Measurements from ENCODE around the gene SACS. TPM values are rescaled to one million over a fixed set of nuclear protein-coding genes. Genes with fewer than 3 reads are reported as not detected.

Gene SACS
- total and polyA plus RNA-seq, 2 donors (not counting 3 experiments of a cell fraction or from before 2014, with no cell fraction given): 14.8 to 72.7 TPM

DNA sequence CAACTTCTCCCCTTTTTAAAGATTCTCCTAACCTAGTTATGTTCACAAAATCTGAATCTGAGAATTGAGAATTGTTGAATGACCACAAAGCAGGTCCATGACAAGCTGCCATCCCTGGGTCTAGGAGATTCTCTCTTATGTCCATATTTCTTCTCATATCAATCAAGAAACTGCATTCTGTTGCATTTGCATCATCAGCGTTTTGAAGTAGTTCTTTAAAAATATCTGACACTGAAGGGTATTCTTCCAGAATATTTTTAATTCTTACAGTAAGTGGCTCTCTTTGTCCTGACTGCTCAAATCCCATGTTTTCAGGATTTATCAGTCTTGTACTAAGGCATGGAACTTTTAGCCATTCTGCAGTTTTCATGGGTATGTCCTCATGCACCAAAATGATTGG is 94.3 kb downstream of the SACS start:
- Histone ChIP-seq H3K9me3 (replicated peaks; ENCODE audit: control insufficient read depth, insufficient read depth, low read length) (no peaks in the 10 kb centered on the region), H3K36me3 (ENCODE audit: control insufficient read depth in 2 of 2, extremely low read depth in 1 of 2, insufficient read depth in 2 of 2, low read length in 2 of 2) (peaks cover 0 to 19% of the 10 kb centered on the region in 2 experiments), H2AFZ (ENCODE audit: low read depth, low read length) (no peak overlapping the region), H3K79me2 (ENCODE audit: control insufficient read depth, insufficient read depth, low read length) (peaks cover 8% of the 10 kb centered on the region), H3K9me1 (replicated peaks; ENCODE audit: control insufficient read depth, extremely low read depth, insufficient read depth, low read length) (no peaks in the 10 kb centered on the region), H3K27me3 (ENCODE audit: control insufficient read depth in 2 of 2, insufficient read depth in 2 of 2, low read length in 2 of 2) (no peaks in the 10 kb centered on the region), H3K4me1 (ENCODE audit: control insufficient read depth, extremely low read depth, insufficient read depth, low read length) (no peaks in the 10 kb centered on the region), H3K4me2 (ENCODE audit: insufficient read depth, low read length) (no peak overlapping the region), H3K4me3 (replicated peaks in 1 of 3; ENCODE audit: insufficient read depth in 1 of 3, low read depth in 1 of 3, low read length in 3 of 3) (no peak overlapping the region), H4K20me1 (replicated peaks; ENCODE audit: control insufficient read depth, extremely low read depth, insufficient read depth, low read length) (no peaks in the 10 kb centered on the region), H3K9ac (replicated peaks; ENCODE audit: extremely low read depth, insufficient read depth, low read length) (no peak overlapping the region), H3K27ac (ENCODE audit: insufficient read depth, low read depth, low read length) (no peak overlapping the region)
- intact Hi-C loops (cut with micrococcal nuclease): no loop called here
- FAIRE-seq (no peak), DNase-seq (ENCODE audit: low read depth, low spot score) (no peak)
- TF ChIP-seq, protein P1, sequence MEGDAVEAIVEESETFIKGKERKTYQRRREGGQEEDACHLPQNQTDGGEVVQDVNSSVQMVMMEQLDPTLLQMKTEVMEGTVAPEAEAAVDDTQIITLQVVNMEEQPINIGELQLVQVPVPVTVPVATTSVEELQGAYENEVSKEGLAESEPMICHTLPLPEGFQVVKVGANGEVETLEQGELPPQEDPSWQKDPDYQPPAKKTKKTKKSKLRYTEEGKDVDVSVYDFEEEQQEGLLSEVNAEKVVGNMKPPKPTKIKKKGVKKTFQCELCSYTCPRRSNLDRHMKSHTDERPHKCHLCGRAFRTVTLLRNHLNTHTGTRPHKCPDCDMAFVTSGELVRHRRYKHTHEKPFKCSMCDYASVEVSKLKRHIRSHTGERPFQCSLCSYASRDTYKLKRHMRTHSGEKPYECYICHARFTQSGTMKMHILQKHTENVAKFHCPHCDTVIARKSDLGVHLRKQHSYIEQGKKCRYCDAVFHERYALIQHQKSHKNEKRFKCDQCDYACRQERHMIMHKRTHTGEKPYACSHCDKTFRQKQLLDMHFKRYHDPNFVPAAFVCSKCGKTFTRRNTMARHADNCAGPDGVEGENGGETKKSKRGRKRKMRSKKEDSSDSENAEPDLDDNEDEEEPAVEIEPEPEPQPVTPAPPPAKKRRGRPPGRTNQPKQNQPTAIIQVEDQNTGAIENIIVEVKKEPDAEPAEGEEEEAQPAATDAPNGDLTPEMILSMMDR (IDR thresholded peaks at IDR 0.05; ENCODE audit: extremely low read depth in 1 of 2, insufficient read depth in 1 of 2, low read depth in 1 of 2, low read length in 2 of 2): no peak
- no peak for TF ChIP-seq JUN (IDR thresholded peaks at IDR 0.05; ENCODE audit: borderline replicate concordance, insufficient read depth, insufficient read length, low read depth)
- no TSS peak for BruUV-seq (replicated peaks)
- dilution Hi-C loops (cut with MboI; ENCODE audit: extremely low pct_ligation_motif_present, low sequenced_read_pairs): no loop called here
- ChIA-PET CTCF (no interaction called here), POLR2A (no interaction called here)

DNA sequence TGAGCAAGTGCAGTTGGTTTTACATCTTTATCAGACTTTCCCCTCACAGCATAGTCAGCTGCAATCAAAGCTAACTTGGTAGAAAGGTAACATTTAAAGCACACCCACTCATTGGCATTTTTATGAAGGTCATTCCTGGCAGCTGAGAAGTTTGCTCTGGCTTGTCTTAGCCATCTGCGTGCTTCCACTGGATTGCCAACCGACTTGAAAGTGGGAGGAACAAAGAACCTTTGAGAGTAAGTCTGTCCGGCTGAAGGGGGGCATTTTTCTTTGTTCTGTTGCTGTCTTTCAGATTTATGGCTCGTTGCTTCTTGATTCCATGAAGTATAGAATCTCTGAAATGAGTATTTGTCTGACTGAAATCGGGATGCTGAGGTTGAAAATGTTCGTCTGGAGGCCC is 103.1 kb downstream of the SACS start:
- Histone ChIP-seq H3K9me3 (replicated peaks; ENCODE audit: control insufficient read depth, insufficient read depth, low read length) (no peaks in the 10 kb centered on the region), H3K4me2 (ENCODE audit: insufficient read depth, low read length) (no peak overlapping the region), H3K27ac (ENCODE audit: insufficient read depth, low read depth, low read length) (no peak overlapping the region), H4K20me1 (replicated peaks; ENCODE audit: control insufficient read depth, extremely low read depth, insufficient read depth, low read length) (no peaks in the 10 kb centered on the region), H3K36me3 (ENCODE audit: control insufficient read depth in 2 of 2, extremely low read depth in 1 of 2, insufficient read depth in 2 of 2, low read length in 2 of 2) (no peaks in the 10 kb centered on the region), H2AFZ (ENCODE audit: low read depth, low read length) (no peak overlapping the region), H3K9ac (replicated peaks; ENCODE audit: extremely low read depth, insufficient read depth, low read length) (no peak overlapping the region), H3K4me3 (replicated peaks in 1 of 3; ENCODE audit: insufficient read depth in 1 of 3, low read depth in 1 of 3, low read length in 3 of 3) (no peak overlapping the region), H3K79me2 (ENCODE audit: control insufficient read depth, insufficient read depth, low read length) (no peaks in the 10 kb centered on the region), H3K27me3 (ENCODE audit: control insufficient read depth in 2 of 2, insufficient read depth in 2 of 2, low read length in 2 of 2) (no peaks in the 10 kb centered on the region), H3K9me1 (replicated peaks; ENCODE audit: control insufficient read depth, extremely low read depth, insufficient read depth, low read length) (no peaks in the 10 kb centered on the region), H3K4me1 (ENCODE audit: control insufficient read depth, extremely low read depth, insufficient read depth, low read length) (no peaks in the 10 kb centered on the region)
- no peak for DNase-seq (ENCODE audit: low read depth, low spot score)
- BruUV-seq (replicated peaks): no TSS peak
- FAIRE-seq: no peak
- CTCF ChIA-PET: no interaction called here
- intact Hi-C loops (cut with micrococcal nuclease): no loop called here
- dilution Hi-C loops (cut with MboI; ENCODE audit: extremely low pct_ligation_motif_present, low sequenced_read_pairs): no loop called here
- TF ChIP-seq POLR2A (IDR thresholded peaks at IDR 0.05; ENCODE audit: low read depth, low read length): no peak
- no peak for TF ChIP-seq GATA2 (IDR thresholded peaks at IDR 0.05; ENCODE audit: insufficient read depth, insufficient read length, low read depth, low read length)
- TF ChIP-seq MYC (IDR thresholded peaks at IDR 0.05; ENCODE audit: low read depth, low read length): no peak
- TF ChIP-seq, protein P2, sequence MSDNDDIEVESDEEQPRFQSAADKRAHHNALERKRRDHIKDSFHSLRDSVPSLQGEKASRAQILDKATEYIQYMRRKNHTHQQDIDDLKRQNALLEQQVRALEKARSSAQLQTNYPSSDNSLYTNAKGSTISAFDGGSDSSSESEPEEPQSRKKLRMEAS (IDR thresholded peaks at IDR 0.05; ENCODE audit: insufficient read depth, insufficient read length): no peak
- TF ChIP-seq, protein P1 (IDR thresholded peaks at IDR 0.05; ENCODE audit: extremely low read depth in 1 of 2, insufficient read depth in 1 of 2, low read depth in 1 of 2, low read length in 2 of 2): no peak
- no peak for TF ChIP-seq POLR2AphosphoS5 (IDR thresholded peaks at IDR 0.05; ENCODE audit: insufficient read depth, low read depth, low read length)
- no peak for TF ChIP-seq FOS (IDR thresholded peaks at IDR 0.05; ENCODE audit: borderline replicate concordance, insufficient read depth, low read length)
- no peak for TF ChIP-seq EZH2 (IDR thresholded peaks at IDR 0.05; ENCODE audit: borderline replicate concordance, low read depth, low read length, severe bottlenecking)
- TF ChIP-seq JUN (IDR thresholded peaks at IDR 0.05; ENCODE audit: borderline replicate concordance, insufficient read depth, insufficient read length, low read depth): no peak
- POLR2A ChIA-PET: no interaction called here
